GM18951 (cell line): ENCODE data around the gene TBC1D10A.
A peak's percentile ranks its signal among the peaks of the same experiment; 100 is the strongest.

Experiments
- POLR2A ChIP-seq: IDR thresholded peaks from 4 replicates; pipeline ENCODE4 v1.6.1; 2011; ENCODE audit warnings: mild to moderate bottlenecking; ENCODE audit not compliant: insufficient read length, insufficient read depth; ENCODE audit errors: extremely low read depth
- in situ Hi-C: fragments of 300-500 bp; cut with MboI; formaldehyde crosslinking; loops from one replicate; pipeline ENCODE4 v1.12.0; 2022; ENCODE audit warnings: low sequenced_read_pairs, mixed read lengths, inconsistent platforms; ENCODE audit not compliant: unreplicated experiment

Gene TBC1D10A

GRCh38 chr22:30266445-30267381, 60.0 kb downstream of the TBC1D10A start, which contains the start of gene OSM:
TSS of gene OSM (minus strand) at chr22:30266851. CDS start at chr22:30266799, 52 bp downstream.
- peak; percentile 20 for TF ChIP-seq POLR2A
- in situ Hi-C loops, result loop anchor here (10.0 kb wide), 1 partner anchor 118 kb away; the partner anchor contains the start of gene RNF215

- in situ Hi-C loops, result loop anchor here (10.0 kb wide), 1 partner anchor 119 kb away; the partner anchor contains the start of gene RNF215
- TF ChIP-seq POLR2A, result peak; percentile 80
Observed at GRCh38 chr22:30265823-30266444, 60.8 kb downstream of the TBC1D10A start.

GRCh38 chr22:30265131-30265720, 61.5 kb downstream of the TBC1D10A start:
- in situ Hi-C loops, result loop anchor here (10.0 kb wide), 1 partner anchor 120 kb away; the partner anchor contains the start of gene RNF215
- TF ChIP-seq POLR2A, result no peak

- no peak for TF ChIP-seq POLR2A
- in situ Hi-C loops, result loop anchor here (10.0 kb wide), 1 partner anchor 121 kb away; the partner anchor contains the start of gene RNF215
Observed at GRCh38 chr22:30263883-30264282, 62.9 kb downstream of the TBC1D10A start.

- in situ Hi-C loops, result loop anchor here (10.0 kb wide), 1 partner anchor 122 kb away; the partner anchor contains the start of gene RNF215
- no peak for TF ChIP-seq POLR2A
Observed at GRCh38 chr22:30262917-30263741, 63.6 kb downstream of the TBC1D10A start.

GRCh38 chr22:30262112-30262511, 64.6 kb downstream of the TBC1D10A start:
- in situ Hi-C loops, result loop anchor here (10.0 kb wide), 1 partner anchor 123 kb away; the partner anchor contains the start of gene RNF215
- no peak for TF ChIP-seq POLR2A

GRCh38 chr22:30261134-30261533, 65.6 kb downstream of the TBC1D10A start:
- in situ Hi-C loops, result loop anchor here (10.0 kb wide), 1 partner anchor 124 kb away; the partner anchor contains the start of gene RNF215
- TF ChIP-seq POLR2A, result no peak

GRCh38 chr22:30260682-30261081, 66.1 kb downstream of the TBC1D10A start:
- in situ Hi-C loops, result loop anchor here (10.0 kb wide), 1 partner anchor 124 kb away; the partner anchor contains the start of gene RNF215
- TF ChIP-seq POLR2A, result no peak

GRCh38 chr22:30260276-30260675, 66.5 kb downstream of the TBC1D10A start:
- in situ Hi-C loops, result loop anchor here (10.0 kb wide), 1 partner anchor 125 kb away; the partner anchor contains the start of gene RNF215
- TF ChIP-seq POLR2A, result no peak

GRCh38 chr22:30254314-30254713, 72.4 kb downstream of the TBC1D10A start:
- TF ChIP-seq POLR2A, result no peak
- in situ Hi-C loops, result no loop called here

- no peak for TF ChIP-seq POLR2A
- in situ Hi-C loops, result no loop called here
Observed at GRCh38 chr22:30253205-30253852, 73.4 kb downstream of the TBC1D10A start.

- TF ChIP-seq POLR2A, result no peak
- in situ Hi-C loops, result no loop called here
Observed at GRCh38 chr22:30252411-30253204, 74.1 kb downstream of the TBC1D10A start.
